Stimulated activated CD8-positive, alpha-beta memory T cell treated with anti-CD3 and anti-CD28 coated beads, Interleukin-15, amount 100 ng/mL, for 48 hours (primary cell): Measurements from ENCODE around the gene RUNX1.

Source experiments
- DNase-seq, 2 donors: peaks; one replicate each; pipeline ENCODE4 v3.0.0-alpha.2; 2020; ENCODE audit warnings: low read depth in 2 of 2

Gene RUNX1

DNA sequence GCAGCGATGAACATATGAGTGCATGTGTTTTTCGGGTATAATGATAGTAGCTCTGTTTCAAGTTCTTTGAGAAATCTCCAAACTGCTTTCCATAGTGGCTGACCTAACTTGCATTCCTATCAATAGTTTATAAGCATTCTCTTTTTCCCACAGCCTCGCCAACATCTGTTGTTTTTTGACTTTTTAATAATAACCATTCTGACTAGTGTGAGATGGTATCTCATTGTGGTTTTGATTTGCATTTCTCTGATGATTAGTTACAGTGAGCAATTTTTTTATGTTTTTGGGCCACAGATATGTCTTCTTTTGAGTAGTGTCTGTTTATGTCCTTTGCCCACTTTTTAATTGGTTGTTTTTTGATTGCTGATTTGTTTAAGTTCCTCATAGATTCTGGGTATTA, 10.6 kb upstream of the RUNX1 start:
- DNase-seq, result no peak

DNA sequence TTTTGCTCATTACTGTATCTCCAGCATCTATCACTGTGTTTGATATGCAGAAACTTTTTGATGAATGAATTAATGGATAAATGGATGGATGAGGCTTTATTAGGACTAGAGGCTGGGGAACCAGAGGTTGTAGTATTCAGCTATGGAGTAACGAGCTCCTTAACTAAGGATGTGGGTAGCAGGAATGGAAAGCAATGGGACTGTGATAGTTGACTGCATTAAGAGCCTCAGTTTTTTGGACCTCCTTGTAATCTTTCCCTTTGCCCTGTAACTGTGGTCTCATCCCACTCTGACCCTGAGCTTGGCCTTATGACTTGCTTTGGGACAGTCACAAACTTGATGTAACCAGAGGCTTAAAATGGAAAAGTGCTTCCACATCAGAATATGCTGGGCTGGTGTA, 9.0 kb upstream of the RUNX1 start:
- DNase-seq, result no peak

DNA sequence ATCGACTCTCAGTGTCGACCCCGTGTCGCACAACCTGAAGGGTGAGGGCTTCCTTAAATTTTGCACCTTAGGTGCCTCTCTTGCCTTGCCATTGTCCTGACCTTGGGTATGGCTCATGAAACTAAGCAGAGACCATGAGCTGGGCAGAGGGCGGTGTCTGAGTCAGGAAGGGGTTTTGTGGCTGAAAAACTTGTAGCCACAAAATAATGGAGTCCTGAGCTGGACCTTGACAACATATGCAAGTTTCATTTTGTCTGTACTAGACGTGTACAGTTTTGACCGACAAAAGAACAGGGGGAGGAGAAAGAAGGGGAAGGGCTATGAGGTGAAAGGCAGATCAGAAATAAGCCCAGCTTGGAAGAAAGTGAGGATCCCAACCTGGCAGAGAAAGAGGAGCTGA, 8.3 kb upstream of the RUNX1 start:
- DNase-seq, result no peak

DNA sequence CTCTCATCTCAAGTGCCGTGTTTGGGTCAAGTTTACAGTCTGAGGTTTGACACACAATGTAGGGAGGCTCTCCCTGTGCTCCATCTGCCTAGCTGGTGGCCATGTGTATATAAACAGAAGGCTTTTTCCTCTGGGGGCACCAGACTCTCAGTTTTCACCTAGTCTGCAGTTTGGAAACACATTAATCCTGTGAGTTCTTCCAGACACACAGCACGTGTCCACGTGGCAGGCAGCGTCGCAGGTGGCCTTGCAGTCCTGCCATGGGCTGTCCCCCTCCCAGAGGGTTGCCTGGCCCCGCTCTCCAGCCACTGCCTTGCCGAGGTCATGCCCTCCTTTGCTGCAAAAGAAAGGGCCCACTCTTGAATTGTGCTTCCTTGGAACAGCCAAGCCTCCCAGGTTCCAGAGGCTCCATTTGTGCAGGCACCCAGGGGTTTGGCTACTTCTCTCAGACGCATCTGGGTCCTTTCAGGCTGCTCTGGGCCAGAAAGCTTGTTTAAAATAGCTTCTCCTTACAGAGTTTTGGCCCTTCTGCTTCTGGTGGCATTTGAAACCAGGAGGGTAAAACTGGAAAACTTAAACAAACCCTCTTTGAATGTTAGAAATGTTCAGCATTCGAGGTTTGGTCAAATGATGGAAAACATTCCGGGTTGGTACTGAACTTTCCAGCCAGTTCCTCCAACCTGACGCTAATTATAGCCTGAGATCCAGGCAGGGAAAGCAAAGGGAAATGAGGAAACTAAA, 4.4 kb upstream of the RUNX1 start:
- no peak for DNase-seq

DNA sequence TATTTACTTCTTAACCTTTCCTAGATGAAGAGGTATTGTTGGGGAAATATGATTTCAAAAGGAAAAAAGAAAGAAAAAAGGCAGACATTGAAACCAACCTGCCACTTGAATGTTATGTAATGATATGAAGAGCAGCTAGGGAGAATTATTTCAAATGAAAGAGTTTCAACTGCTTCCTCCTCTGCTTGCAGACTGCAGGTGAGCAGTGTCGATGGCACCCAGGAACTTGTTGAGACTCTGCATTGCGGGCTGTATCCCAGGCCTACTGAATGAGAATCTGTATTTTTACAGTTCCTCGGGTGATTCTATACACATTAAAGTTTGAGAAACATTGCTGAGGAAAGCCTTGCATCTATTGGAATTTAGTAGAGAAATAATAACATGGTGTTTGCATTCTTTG, 3.7 kb upstream of the RUNX1 start:
- no peak for DNase-seq

DNA sequence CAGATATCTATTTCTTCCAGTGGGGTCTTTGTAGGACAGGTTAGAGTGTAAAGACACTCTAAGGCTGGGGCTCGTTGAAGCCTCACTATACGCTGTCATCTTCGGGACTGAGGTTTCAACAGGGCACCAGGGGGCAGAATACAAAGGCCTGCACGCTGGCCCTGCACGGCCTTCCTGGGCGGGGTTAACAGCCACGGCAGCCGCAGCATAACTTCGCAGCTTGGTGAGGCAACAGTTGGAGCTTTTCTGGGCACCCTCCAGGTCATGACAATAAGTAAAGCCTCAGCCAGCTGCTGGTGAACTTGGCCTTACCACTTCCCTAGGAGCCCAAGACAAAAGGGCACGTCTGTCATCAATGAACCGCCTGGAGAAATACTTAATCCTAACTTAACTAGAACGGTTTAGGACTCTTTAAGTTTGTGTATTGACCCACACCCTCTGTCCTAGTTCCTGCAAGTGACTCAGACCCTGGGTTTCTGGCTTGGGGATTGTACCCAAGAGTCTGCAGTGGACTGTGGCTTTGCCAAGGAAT, 2.3 kb upstream of the RUNX1 start:
- peak; percentile 75 to 76 for DNase-seq

DNA sequence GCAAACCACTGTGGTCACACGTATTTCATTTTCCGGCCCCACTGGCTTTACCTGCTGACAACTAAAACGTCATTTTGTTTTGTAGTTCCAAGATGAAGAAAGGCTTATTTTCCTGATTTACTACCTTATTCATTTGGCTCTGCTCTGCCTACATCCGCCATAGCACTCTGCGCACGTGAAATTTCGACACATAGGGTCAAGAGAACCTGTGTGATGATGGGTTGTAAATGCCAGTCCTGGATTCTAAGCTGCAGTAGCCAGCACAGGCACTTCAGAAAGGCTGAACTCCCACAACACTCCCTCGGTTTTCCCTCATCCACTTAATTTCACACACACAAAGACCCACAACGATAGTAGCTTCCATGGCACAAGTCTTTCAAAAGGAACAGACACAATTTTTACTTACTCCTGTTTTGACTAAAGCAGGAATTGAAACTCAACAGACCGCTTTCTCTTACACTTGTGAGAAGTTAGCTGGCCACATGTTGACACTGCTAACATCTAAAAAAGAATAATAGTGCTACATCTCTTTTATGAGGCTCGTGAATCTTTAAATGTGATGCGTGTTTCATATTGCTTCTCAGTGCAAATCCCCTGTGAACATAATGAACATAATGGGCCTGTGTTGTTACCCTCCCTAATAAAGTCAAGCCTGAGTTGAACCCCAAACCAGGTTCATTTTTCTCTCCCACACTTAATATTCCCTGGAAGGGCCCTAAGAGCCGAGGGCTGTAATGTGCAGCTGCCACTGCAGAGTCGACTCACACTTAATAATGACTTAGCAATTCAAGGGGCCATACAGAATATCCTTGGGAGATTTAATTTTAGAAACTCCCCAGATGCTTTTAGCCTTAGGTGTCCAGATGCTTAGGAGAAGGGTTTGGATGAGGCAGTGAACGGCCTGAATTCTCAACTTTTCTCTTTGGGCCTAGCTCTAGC, 1.5 kb upstream of the RUNX1 start:
- no peak for DNase-seq

DNA sequence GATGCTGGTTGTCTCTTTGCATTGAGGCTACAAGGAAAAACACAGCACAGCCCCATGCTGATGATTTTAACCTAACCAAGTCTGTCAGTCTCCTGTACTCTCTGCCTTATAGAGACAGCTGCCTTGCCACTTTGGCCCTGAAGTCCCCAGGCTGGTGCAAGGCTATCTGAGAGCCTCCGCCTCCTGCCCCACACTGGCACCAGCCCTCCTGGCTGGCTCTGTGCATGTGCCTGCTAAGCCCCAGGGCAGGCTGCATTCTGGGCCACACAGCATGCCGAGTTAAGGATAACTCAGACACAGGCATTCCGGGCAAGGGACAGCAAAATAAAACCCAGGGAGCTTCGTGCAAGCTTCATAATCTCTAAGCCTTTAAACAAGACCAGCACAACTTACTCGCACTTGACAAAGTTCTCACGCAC, 910 bp downstream of the RUNX1 start:
- no peak for DNase-seq

DNA sequence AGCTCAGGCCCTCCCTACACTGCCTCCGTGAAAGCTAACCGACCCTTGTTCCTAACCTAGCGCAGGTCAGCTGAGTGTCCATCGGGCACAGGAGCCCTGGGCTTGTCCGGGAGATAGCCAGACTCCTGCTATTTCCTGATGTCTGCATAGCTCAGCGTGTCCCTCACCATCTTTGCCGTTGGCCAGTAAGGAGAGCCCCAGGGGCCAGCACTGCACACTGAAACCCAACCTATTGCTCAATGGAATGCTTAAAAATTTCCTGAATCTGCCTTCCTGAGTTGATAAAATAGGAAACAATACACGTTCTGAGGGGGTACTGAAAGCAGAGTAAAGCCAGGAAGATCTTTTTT, 2.2 kb downstream of the RUNX1 start:
- no peak for DNase-seq

DNA sequence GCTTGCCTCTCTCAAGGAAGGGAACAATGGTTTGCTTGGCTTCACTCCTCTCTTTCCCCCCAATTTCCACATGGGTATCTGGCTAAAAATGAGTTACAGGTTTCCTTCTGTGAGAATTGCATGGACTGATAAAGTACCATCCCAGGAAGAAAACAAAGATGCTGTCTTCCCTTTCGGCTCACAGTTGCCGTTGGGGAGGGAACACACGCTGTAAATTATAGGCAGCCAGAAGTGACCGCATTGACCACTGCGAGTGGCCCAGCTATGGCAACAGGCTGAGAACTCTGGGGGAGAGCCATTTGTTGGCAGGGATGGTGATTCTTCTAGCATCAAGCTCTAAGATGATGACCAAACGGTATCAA, 2.9 kb downstream of the RUNX1 start:
- DNase-seq, result no peak

DNA sequence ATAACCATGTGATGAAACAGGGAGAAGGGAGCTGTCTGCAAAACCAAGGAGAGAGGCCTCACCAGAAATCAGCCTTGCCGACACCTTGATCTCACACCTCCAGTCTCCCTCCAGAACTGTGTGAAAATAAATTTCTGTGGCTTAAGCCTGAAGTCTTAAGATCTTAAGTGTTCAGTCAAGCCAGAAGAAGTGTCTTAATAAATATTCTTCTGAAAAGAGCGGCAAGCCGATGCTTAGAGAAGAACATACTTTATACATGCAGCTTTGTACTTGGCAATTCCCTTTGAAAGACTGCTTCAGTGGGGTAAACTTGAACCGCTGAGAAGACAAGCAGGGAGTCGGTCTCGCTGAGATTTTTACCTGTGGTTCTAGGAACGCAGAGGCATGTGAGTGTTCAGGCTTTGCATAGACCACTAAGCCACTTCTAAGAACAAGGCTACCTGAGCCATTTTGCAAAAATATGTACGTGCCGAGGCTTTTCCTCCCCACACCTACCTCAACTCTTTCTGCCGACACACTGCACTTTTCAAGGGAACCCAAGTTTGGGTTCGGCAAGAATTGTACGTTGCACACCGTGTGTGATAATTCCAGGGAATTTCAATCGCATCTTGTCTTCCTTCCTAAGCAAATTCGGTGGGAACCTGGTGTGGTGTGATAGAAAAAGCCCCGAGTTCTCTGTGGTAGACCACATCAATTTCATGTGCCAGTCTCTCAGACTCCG, 3.4 kb downstream of the RUNX1 start:
- DNase-seq, result no peak

DNA sequence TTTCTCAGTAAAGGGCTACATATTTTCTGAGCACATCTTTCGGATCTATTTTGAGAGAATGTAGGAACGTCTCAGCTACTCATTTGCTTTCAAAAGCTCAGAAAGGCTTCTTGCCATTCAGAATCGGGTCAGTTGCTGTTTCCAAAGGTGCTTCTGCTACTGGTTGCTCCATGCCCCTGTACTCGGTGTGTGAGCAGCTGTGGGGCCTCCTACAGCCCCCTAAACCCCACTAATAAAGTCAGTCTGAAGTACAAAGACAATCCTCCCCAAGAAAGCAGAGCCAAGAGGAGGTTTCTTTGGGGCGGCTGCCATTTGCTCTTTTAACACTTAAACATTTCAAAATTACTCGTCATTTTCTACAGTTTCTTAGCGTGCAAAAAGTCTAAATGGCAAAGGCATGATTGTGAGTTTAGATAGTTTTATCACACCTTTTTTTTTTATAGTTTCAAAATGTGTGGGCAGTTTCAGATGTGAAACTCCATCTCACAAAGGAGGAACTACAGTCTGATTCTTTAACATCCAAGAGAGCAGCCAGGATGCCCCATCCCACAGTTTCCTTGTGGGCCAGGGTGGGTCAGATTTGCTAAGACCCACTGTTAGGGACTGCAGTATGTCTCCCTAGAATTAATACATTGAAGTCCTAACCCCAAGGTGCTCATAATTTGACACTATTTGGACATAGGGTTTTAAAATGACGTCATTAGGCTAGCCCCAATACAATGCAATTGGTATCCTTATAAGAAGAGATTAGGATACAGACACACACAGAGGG, 4.1 kb downstream of the RUNX1 start:
- no peak for DNase-seq

DNA sequence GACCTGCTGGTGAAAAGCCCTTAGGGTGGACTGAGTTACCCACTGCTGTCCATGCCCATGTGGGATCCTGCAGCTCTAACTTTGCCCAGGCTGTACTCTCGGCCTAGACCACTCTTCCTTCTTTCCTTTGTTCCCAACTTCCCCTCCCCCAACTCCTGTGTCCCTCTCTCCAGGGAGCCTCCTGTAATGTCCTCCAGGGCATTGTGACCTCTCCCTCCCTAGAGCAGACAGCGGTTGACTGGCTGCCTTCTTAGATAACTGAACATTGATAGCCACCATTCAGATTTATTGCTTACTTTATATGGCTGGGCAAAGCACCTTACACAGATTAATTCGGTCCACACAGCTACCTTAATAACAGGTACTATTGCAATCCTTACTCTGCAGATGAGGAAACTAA, 5.0 kb downstream of the RUNX1 start:
- no peak for DNase-seq

DNA sequence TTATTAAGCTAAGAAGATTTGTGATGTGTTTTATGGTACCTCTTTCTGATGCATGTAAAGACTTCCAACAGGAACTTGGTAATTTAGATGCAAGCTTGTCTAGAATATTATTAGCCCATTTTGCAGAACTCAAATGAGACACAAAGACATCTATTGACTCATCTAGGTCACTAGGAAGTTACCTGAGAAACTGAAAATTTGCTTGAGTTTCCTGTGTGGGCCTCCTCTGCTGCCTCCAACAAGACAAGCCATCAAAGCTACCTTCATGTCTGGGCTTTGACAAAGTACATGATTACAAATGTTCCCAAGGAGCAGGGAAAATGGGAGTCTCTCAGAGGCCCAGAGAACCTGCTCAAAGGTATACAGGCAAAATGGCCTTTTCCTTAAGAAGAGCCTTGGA, 5.6 kb downstream of the RUNX1 start:
- DNase-seq, result no peak

DNA sequence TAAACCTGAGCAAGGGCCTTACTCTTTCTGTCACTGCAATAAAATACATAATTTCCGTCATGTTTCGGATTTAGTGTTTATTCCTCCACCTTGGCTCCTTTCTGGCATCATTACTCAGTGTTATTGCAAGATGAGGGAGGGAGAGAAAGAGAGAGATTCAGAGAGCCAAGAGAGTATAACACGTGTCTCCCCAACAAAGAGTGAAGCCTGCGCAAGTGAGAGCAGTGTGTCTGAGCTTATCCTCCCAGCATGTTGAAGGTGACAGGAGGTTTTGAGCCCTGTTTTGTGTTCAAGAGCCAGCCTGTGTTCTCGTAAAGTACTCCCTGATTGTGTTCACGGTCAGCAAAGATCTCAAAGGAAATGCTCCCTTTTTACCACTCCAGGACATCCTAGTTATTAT, 6.3 kb downstream of the RUNX1 start:
- no peak for DNase-seq

DNA sequence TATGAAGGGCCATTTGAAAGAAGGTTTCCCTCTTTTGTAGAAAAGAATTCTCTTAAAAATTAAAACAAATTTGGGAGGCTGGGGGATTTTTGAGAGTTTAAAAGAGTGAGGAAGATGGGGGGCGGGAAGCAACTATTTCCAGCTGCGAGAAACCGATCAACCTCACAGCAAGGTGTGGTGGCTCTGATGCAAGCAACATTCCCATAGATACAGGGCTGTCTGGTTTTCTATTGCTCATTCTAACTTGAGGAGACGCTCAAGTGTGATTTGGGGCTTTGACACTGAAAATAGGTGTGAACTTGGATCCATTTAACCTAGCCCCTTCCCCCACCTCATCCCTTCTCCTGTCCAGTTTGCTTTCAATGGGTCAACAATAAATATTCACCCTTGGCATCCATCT, 7.2 kb downstream of the RUNX1 start:
- DNase-seq, result no peak

DNA sequence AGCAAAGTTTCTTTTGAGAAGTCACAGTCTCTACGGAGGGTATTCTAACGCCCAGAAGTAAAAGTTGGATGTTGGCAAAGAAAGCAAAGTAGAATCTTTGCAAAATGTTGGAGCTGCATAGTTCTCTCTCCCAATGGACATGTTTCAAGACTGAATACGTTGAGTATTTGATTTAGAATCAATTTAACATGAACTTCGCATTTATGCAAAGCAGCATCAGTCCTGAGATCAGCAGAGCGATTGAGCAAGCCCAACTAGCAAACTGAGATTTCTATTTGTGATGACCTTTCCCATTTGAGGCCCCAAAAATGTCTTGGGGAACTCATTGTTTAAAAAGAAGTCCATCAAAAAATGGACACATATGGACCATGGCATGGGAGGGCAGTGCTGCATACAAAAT, 8.0 kb downstream of the RUNX1 start:
- DNase-seq, result no peak

DNA sequence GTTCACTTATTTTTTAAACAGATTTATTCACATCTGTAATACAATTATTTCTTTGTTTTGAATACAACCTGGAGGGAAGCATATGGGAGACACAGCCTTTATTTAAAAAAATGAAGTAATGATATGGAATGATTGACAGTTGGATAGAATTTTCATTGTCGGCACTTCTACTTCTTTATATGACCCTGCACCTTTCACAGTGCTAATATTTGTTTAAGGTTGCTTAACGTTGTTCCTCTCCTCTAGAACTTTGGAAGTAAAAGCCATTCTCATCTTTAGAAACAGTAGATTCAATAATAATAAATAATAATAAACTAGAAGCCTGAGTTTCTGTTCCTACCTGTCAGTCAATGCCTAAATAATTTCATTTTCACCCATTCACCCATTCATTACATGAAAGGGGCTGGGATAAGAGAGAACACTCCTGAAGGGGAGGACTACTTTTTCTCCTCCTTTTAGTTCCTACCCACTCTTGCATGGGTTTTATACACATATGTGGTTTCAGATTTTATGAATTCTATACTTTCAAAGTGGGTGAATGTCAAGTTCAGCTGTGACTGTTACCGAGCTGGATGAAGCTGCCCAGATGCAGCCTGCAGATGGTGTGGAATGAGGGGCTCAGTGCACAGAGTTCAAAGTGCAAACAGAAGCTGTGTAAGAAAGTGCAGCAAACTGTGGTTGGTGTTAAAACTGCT, 9.4 kb downstream of the RUNX1 start:
- no peak for DNase-seq

DNA sequence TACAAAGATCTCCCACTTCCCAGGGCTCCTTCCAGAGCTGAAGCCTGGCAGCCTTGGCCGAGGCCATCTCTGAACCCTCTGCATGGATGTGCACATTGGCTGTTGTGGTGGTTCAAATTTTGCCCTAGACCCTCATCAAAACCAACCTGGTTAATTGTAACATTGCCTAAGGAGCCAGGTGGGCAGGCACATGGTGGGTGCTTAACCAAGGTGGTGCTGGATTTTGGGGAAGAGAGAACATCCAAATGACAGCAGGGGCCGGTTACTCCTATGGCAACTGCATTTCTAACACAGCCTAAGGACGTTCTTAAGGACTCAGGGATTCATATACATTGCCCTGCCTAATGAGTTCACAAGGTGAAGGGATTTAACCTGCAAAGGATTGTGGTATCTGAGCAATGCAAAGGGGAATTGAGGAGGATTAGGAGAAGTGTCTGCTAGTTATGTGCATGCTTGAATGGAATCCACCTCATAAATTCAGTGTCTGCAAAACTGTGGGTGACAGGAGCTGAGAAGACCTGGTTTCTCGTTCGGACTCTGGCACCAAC, 10.3 kb downstream of the RUNX1 start:
- no peak for DNase-seq

DNA sequence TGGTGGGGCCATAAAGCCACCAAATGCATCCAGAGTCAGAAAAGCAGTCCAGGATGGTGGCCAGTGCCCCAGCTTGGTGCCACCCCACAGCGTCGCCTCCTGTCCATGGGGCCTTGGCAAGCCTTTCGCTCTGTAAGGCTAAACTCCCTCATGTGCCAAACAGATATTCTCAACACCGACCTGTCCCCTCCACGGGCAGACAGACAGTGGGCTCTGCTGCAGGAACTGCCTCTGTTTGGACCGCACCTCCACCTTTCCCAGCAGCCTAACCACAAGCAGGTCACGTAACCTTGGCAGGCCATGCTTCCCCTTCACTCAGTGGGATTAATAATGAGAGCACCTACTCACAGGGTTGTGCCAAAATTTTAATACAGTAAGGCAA, 11.7 kb downstream of the RUNX1 start:
- no peak for DNase-seq
